HG02885 (cell line): ENCODE data around the gene ZNF70.

Experiments used
- ATAC-seq: cut with Tn5 transposase; IDR thresholded peaks from one replicate; pipeline ENCODE4 v1.9.1; 2021; ENCODE audit warnings: mild to moderate bottlenecking; ENCODE audit not compliant: unreplicated experiment, poor library complexity

Gene ZNF70

GRCh38 chr22:23750714-23751440 is at the start of gene ZNF70:
Gene ZNF70, minus strand, starts transcription at chr22:23751112. Its CDS starts 5,972 bp downstream, at chr22:23745140.
- ATAC-seq = peak; percentile 78

GRCh38 chr22:23796461-23796860 is 45.5 kb upstream of the ZNF70 start:
- no peak for ATAC-seq

GRCh38 chr22:23793326-23793725 is 42.4 kb upstream of the ZNF70 start:
- ATAC-seq = no peak

DNA sequence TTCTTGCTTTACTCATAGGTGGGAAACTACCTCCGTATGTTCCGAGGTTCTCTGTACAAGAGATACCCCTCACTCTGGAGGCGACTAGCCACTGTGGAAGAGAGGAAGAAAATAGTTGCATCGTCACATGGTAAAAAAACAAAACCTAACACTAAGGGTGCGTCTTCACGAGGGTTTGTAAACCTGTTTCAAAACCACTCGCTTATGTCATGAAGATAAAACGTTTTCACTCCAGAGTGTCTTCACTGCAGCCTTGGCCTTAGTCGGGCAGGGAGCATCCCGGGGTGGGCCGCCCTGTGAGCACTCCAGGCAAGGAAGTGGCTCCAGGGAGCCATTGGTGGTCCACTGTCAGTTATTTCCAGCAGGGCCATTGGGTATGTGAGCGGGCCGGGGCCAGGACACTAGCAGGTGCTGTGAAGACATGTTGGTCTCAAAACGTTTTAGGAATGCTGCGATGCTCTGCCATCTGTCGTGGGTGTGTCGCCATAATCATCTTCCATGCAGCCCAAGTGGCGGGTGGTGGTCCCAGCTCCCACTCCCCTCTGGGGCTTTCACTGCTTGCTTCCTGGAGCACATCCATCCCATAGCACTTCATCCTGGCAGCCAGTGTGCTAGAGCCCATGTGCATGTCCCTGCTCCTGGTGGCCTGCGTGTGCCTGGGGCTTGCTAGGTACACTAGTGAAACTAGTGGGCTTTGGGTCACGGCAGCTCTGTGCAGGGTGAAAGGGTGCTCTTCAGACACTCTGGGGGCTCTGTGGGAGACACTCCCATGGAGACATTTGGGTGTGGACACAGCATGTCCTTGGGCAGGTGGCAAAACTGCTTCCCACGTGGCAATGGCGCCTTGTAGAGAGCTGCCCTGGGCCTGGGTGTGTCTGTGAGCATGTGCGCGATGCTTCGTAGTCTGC is 41.1 kb upstream of the ZNF70 start:
- ATAC-seq = no peak

DNA sequence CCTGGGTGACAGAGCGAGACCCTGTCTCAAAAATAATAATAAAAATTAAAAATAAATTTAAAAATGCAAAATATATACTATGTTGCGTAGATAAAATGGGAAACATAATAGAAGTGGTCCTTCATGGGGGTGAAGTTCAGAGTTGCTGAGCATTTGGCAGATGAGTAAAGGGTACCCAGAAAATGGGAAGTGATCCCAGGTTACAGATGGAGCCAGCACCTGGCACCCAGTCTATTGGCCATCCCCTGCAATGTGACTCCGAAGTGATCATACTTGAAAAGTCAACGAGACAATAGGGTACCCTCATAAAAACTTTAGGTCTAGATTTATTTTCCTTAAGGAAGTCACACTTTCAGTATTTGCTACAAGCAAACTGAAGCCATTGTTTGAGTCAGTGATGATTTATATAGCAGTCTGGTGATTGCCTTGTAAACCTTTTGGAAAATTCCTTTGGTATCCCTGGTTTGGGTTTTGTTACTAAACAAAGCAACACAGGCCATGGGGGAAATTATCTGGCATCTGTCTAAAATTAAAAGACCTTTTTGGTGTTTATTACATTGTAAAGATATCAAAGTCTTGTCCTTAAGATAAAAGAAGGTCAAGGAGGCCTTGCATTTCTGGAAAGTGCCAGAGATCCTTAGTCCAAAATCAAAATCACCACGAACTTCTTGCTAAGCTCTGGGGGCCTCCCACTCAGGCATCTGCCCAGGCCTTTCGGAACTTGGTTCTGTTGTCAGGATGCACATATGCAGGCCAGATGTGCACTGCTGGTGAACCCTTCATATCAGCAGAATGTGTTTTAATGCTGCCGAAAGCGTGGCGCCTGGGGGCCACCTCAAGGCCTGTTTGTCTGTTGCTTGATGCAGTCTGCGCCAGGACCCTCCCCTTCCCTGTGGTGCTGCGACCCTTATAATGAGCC is 40.2 kb upstream of the ZNF70 start:
- no peak for ATAC-seq

GRCh38 chr22:23789638-23790037 is 38.7 kb upstream of the ZNF70 start:
- ATAC-seq = no peak

GRCh38 chr22:23789121-23789520 is 38.2 kb upstream of the ZNF70 start:
- ATAC-seq = no peak

GRCh38 chr22:23787910-23788309 is 37.0 kb upstream of the ZNF70 start:
- no peak for ATAC-seq

DNA sequence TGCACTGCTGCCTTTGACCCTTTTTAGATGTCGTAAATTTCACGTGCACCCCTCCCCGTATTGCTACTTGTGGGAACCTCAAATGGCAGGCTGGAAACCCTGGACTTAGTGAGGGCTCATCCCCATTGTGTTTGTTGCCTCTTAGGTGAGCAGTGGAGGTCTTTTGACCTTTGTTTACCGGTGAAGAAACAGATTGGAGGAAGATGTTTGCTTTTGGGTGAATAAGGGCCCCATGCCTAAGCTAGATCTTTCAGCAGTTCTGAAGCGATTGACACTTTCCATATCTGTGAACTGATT is 36.6 kb upstream of the ZNF70 start:
- no peak for ATAC-seq

GRCh38 chr22:23786752-23787599 is 36.1 kb upstream of the ZNF70 start, which contains the start of gene SMARCB1:
Gene SMARCB1, plus strand, starts transcription at chr22:23786966. Its CDS starts 204 bp downstream, at chr22:23787170.
- ATAC-seq = peak; percentile 81

DNA sequence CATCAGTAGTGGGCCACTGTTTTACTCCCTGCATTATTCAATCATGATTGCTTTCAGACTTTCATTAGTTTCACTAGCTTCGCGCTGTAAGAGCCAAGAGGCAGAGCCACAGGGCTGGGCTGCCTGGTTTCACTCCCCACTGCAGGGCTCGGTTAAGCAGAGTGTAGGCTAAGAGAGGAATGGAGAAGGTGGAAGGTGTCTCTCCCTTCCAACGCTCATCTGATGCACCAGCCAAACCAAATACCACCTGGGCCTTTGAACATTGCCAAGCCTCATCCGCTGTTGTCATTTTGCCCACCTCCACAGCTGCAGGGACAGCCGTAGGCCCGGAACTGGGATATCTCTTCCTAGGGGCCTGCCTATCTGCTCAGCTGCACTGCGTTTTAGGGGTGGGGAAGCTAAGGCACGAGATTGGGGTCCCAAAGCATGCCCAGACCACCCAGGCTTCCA is 35.4 kb upstream of the ZNF70 start:
- no peak for ATAC-seq

DNA sequence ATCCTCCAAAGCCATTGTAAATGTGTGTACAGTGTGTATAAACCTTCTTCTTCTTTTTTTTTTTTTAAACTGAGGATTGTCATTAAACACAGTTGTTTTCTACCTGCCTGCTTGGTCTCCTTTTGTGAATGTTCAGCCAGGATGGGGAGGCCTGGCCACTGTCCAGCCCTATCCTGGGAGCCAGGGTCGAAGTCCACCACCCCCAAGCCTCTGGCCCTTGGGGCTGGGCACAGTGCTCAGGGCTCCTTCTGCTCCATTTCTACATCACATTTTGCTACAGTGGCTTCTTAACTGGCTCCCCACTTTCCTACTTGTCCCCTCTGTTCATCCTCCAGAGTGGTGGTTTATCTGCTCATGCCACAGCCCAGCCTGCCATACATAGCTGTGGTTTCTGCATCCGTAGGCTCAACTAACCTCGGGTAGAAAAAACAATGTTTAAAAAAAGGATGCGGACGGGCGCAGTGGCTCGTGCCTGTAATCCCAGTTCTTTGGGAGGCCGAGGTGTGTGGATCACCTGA is 33.4 kb upstream of the ZNF70 start:
- ATAC-seq = no peak

DNA sequence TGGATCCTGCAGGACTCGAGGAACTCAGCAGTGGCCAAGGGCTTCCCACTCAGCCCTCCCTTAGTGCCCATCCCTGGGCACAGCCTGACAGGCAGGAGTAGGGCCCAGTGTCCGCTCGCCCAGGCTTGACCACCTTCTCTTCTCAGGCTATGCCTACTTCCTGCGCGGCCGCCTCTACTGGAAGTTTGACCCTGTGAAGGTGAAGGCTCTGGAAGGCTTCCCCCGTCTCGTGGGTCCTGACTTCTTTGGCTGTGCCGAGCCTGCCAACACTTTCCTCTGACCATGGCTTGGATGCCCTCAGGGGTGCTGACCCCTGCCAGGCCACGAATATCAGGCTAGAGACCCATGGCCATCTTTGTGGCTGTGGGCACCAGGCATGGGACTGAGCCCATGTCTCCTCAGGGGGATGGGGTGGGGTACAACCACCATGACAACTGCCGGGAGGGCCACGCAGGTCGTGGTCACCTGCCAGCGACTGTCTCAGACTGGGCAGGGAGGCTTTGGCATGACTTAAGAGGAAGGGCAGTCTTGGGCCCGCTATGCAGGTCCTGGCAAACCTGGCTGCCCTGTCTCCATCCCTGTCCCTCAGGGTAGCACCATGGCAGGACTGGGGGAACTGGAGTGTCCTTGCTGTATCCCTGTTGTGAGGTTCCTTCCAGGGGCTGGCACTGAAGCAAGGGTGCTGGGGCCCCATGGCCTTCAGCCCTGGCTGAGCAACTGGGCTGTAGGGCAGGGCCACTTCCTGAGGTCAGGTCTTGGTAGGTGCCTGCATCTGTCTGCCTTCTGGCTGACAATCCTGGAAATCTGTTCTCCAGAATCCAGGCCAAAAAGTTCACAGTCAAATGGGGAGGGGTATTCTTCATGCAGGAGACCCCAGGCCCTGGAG is 32.6 kb upstream of the ZNF70 start:
- ATAC-seq = no peak

DNA sequence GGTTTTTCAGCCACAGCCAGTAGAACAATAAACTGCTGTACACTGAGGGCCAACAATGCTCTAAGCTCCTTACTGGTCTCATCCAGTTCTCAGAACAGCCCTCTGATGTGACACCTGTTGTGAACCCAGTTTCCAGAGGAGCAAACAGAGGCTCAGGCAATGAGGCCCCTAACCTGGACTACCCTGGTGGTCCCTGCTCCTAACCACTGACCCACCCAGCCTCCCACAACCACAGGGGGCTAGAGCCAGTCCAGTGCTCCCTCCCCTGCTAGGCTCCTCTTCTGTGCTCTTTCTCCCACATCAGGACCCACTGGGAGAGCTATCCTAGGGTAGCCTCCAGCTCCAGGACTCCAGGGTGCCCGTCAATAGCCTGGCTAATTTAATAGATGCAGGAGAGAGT is 31.8 kb upstream of the ZNF70 start:
- no peak for ATAC-seq

GRCh38 chr22:23782252-23782651 is 31.3 kb upstream of the ZNF70 start:
- no peak for ATAC-seq

DNA sequence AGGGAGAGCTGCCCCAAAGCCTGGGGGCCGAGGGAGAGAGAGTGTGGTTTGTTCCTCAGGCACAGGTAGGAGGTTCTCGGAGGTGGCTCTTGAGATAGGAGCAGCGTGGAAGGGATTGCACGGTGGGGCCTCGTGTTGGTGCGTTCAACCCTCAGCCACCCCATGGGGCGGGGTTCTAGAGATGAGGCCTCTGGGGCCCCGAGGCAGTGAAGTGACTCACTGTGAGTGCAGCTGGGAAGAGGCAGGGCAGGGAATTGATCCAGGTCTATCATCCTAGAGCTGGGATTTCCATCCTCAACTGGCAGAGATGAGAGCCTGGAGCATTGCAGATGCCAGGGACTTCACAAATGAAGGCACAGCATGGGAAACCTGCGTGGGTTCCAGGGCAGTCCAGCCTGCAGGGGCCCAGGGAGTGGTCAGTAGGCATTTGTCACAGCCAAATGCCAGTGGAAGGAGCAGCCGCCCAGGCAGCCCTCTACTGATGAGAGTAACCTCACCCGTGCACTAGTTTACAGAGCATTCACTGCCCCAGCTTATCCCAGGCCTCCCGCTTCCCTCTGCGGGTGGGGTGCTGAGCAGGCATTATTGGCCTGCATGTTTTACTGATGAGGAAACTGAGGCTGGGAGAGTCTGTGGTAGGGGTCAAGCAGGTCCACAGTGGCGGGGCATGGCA is 30.7 kb upstream of the ZNF70 start:
- ATAC-seq = no peak

DNA sequence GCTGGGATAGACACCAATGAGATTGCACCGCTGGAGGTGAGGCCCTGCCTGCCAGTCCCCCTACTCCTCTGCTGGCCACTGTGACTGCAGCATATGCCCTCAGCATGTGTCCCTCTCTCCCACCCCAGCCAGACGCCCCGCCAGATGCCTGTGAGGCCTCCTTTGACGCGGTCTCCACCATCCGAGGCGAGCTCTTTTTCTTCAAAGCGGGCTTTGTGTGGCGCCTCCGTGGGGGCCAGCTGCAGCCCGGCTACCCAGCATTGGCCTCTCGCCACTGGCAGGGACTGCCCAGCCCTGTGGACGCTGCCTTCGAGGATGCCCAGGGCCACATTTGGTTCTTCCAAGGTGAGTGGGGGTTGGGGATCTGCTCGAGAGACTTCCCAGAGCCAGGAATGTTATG is 30.2 kb upstream of the ZNF70 start:
- ATAC-seq = no peak
